ENCODE data around the gene CALCR.
"Not testable (repeated sequence)": the region's sequence is repeated elsewhere in the genome, so short reads cannot be mapped to it uniquely, and the experiment has no call there.

The CALCR gene

DNA sequence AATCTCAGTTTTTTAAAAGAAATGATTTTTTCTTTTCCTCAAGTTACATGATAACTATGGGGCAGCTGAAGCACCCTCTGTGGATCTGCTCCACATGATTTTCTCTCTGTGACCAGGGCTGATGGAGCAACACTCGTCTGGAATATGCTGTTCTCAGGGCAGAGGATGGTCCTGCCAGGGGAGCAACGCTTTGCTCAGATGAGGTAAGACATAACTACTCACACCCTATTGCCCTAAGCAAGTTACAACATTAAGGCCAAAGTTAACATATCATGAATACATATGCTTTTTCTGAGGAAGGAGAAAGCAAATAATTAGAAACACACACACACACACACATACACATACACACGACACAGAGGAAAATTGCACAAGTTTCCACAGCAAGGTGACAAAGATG, 71.4 kb downstream of the CALCR start:
- H3K4me3 ChIP-seq (replicated peaks; ENCODE audit: low read depth, low read length): no peak overlapping the region
- no peak for TF ChIP-seq CTCF (IDR thresholded peaks at IDR 0.05; ENCODE audit: low read depth, low read length, missing control alignments)
- DNase-seq (ENCODE audit: extremely low read depth, low read depth): no peak

DNA sequence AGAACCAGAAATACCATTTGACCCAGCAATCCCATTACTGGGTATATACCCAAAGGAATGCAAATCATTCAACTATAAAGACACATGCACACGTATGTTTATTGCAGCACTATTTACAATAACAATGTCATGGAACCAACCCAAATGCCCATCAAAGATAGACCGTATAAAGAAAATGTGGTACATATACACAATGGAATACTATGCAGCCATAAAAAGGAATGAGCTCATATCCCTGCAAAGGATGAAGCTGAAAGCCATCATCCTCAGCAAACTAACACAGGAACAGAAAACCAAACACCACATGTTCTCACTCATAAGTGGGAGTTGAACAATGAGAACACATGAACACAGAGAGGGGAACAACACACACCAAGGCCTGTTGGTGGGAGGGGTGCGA, 82.7 kb downstream of the CALCR start:
- DNase-seq (ENCODE audit: extremely low read depth, low read depth); H3K4me3 ChIP-seq (replicated peaks; ENCODE audit: low read depth, low read length): not testable (repeated sequence)

DNA sequence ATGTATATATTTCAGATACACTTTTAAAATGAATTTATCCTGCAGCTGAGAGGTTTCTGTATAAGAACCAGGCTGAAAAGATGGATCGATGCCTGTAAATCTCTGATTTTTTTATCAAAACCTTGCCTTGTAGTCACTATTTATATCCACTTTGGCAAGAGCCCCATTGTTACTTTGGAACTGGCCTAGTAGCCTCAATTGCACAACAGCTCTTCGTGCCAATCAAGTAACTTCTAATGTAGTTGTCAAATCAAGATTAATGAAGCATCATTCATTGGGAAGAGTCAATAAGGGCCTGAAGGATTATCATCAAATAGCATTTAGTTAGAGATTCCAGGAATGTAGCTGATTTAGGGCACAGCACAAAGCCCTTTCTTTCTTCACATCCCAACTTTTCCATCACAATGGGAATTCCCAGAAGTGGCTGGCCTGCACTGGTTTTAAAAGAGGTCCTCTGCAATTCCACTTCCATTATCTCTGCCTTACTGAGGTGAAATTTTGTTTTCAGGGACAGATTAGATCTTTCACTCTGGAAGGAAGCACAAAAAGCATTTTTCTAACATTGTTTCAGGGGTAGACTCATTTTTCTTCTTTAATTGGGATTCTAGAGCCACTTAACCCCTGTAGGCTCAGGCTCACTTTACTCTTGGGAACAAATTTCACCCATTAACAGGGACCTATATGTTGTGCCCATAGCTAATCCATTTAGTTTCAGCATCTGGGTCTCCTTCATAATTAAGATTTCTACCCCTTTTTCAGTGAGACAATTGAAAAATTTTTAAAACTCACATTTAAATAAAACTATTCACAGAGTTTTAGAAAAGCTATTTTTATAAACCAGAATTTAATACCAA, 97.8 kb downstream of the CALCR start:
- no peak for DNase-seq (ENCODE audit: extremely low read depth, low read depth)
- H3K4me3 ChIP-seq (replicated peaks; ENCODE audit: low read depth, low read length): no peak overlapping the region
- TF ChIP-seq CTCF (IDR thresholded peaks at IDR 0.05; ENCODE audit: low read depth, low read length, missing control alignments): no peak

GRCh38 chr7:93475811-93476210, 98.7 kb downstream of the CALCR start:
- no peak for TF ChIP-seq CTCF (IDR thresholded peaks at IDR 0.05; ENCODE audit: low read depth, low read length, missing control alignments)
- DNase-seq (ENCODE audit: extremely low read depth, low read depth): no peak
- no peak overlapping the region for H3K4me3 ChIP-seq (replicated peaks; ENCODE audit: low read depth, low read length)

- DNase-seq (ENCODE audit: extremely low read depth, low read depth): no peak
- H3K4me3 ChIP-seq (replicated peaks; ENCODE audit: low read depth, low read length): no peak overlapping the region
- TF ChIP-seq CTCF (IDR thresholded peaks at IDR 0.05; ENCODE audit: low read depth, low read length, missing control alignments): no peak
Observed at GRCh38 chr7:93471456-93471855, 103.1 kb downstream of the CALCR start.

GRCh38 chr7:93463764-93464163, 110.8 kb downstream of the CALCR start:
- H3K4me3 ChIP-seq (replicated peaks; ENCODE audit: low read depth, low read length): no peak overlapping the region
- no peak for TF ChIP-seq CTCF (IDR thresholded peaks at IDR 0.05; ENCODE audit: low read depth, low read length, missing control alignments)
- no peak for DNase-seq (ENCODE audit: extremely low read depth, low read depth)

GRCh38 chr7:93461350-93461749, 113.2 kb downstream of the CALCR start:
- DNase-seq (ENCODE audit: extremely low read depth, low read depth): no peak
- no peak overlapping the region for H3K4me3 ChIP-seq (replicated peaks; ENCODE audit: low read depth, low read length)
- TF ChIP-seq CTCF (IDR thresholded peaks at IDR 0.05; ENCODE audit: low read depth, low read length, missing control alignments): no peak

All from HFF-Myc (cell line).